ENCODE data around the gene SNTN.

The SNTN gene

GRCh38 chr3:63652066-63652725 lies at the start of gene SNTN:
Gene SNTN (plus strand): TSS chr3:63652675. CDS start chr3:63652688, 13 bp downstream.
- no peaks in the 10 kb centered on the region for H3K27me3 ChIP-seq (ENCODE audit: low read length)
- no peak within 1 kb of the TSS for H2AFZ ChIP-seq (ENCODE audit: low read depth, low read length, severe bottlenecking)
- no peaks in the 10 kb centered on the region for H3K79me2 ChIP-seq (ENCODE audit: insufficient read depth, low read length)

GRCh38 chr3:63607716-63608115 lies 44.8 kb upstream of the SNTN start:
- Histone ChIP-seq H3K9me3 (ENCODE audit: insufficient read depth, low read length) (no peaks in the 10 kb centered on the region), H3K4me3 (ENCODE audit: insufficient read depth, low read length, poor library complexity, severe bottlenecking) (no peak overlapping the region), H3F3A (ENCODE audit: insufficient read depth) (no peaks in the 10 kb centered on the region), H3K9ac (ENCODE audit: low read length) (no peak overlapping the region), H3K27me3 (ENCODE audit: low read length) (no peaks in the 10 kb centered on the region), H3K36me3 (ENCODE audit: low read length) (no peaks in the 10 kb centered on the region), H3K9me2 (replicated peaks; ENCODE audit: insufficient read depth, low read length) (no peaks in the 10 kb centered on the region), H3K27ac (ENCODE audit: low read depth, low read length) (no peak overlapping the region), H3K4me2 (ENCODE audit: low read depth, low read length, poor library complexity, severe bottlenecking) (no peak overlapping the region), H3K79me2 (ENCODE audit: insufficient read depth, low read length) (no peaks in the 10 kb centered on the region), H2AFZ (ENCODE audit: low read depth, low read length, severe bottlenecking) (no peak overlapping the region), H4K20me1 (ENCODE audit: low read depth, low read length) (no peaks in the 10 kb centered on the region)
- no peak for TF ChIP-seq EZH2phosphoT487 (conservative IDR thresholded peaks at IDR 0.05; ENCODE audit: low read length)
- no peak for TF ChIP-seq CTCF (IDR thresholded peaks at IDR 0.05; ENCODE audit: insufficient read depth, low read length, poor library complexity, severe bottlenecking)

More at GRCh38 chr3:63652066-63652725, at the start of gene SNTN:
- no peaks in the 10 kb centered on the region for H3K9me2 ChIP-seq (replicated peaks; ENCODE audit: insufficient read depth, low read length)
- no peaks in the 10 kb centered on the region for H3F3A ChIP-seq (ENCODE audit: insufficient read depth)
- no peak within 1 kb of the TSS for H3K9ac ChIP-seq (ENCODE audit: low read length)
- no peak within 1 kb of the TSS for H3K27ac ChIP-seq (ENCODE audit: low read depth, low read length)
- no peak within 1 kb of the TSS for H3K4me3 ChIP-seq (ENCODE audit: insufficient read depth, low read length, poor library complexity, severe bottlenecking)
- H3K36me3 ChIP-seq (ENCODE audit: low read length), result no peaks in the 10 kb centered on the region
- no peak within 1 kb of the TSS for H3K4me2 ChIP-seq (ENCODE audit: low read depth, low read length, poor library complexity, severe bottlenecking)
- no peaks in the 10 kb centered on the region for H4K20me1 ChIP-seq (ENCODE audit: low read depth, low read length)
- TF ChIP-seq CTCF (IDR thresholded peaks at IDR 0.05; ENCODE audit: insufficient read depth, low read length, poor library complexity, severe bottlenecking) (no peak), EZH2phosphoT487 (conservative IDR thresholded peaks at IDR 0.05; ENCODE audit: low read length) (no peak)
- H3K9me3 ChIP-seq (ENCODE audit: insufficient read depth, low read length), result no peaks in the 10 kb centered on the region

GRCh38 chr3:63609408-63609807 lies 43.1 kb upstream of the SNTN start:
- Histone ChIP-seq H2AFZ (ENCODE audit: low read depth, low read length, severe bottlenecking) (no peak overlapping the region), H3K9me2 (replicated peaks; ENCODE audit: insufficient read depth, low read length) (no peaks in the 10 kb centered on the region; the same call in 1 of the 2 replicates), H3K9ac (ENCODE audit: low read length) (no peak overlapping the region), H3K27me3 (ENCODE audit: low read length) (no peaks in the 10 kb centered on the region), H3K27ac (ENCODE audit: low read depth, low read length) (no peak overlapping the region), H3K9me3 (ENCODE audit: insufficient read depth, low read length) (no peaks in the 10 kb centered on the region), H3K36me3 (ENCODE audit: low read length) (no peaks in the 10 kb centered on the region), H3K4me2 (ENCODE audit: low read depth, low read length, poor library complexity, severe bottlenecking) (no peak overlapping the region), H3K79me2 (ENCODE audit: insufficient read depth, low read length) (no peaks in the 10 kb centered on the region), H4K20me1 (ENCODE audit: low read depth, low read length) (no peaks in the 10 kb centered on the region), H3K4me3 (ENCODE audit: insufficient read depth, low read length, poor library complexity, severe bottlenecking) (no peak overlapping the region), H3F3A (ENCODE audit: insufficient read depth) (no peaks in the 10 kb centered on the region)
- TF ChIP-seq CTCF (IDR thresholded peaks at IDR 0.05; ENCODE audit: insufficient read depth, low read length, poor library complexity, severe bottlenecking), result no peak
- no peak for TF ChIP-seq EZH2phosphoT487 (conservative IDR thresholded peaks at IDR 0.05; ENCODE audit: low read length)
